KBM-7 (cell line): ENCODE results near the gene SLC13A1.
"Not testable (repeated sequence)": the region's sequence is repeated elsewhere in the genome, so short reads cannot be mapped to it uniquely, and the experiment has no call there.

Experiments used
- DNase-seq: peaks from one replicate; pipeline ENCODE4 v3.0.0-alpha.2; 2015
- in situ Hi-C: fragments of 300-500 bp; cut with MboI; formaldehyde crosslinking; loops from 2 replicates; pipeline ENCODE4 v1.14.3; 2020; ENCODE audit warnings: low sequenced_read_pairs, low pct_unique_long_range_greater_than_20kb, mixed read lengths

Gene SLC13A1

DNA sequence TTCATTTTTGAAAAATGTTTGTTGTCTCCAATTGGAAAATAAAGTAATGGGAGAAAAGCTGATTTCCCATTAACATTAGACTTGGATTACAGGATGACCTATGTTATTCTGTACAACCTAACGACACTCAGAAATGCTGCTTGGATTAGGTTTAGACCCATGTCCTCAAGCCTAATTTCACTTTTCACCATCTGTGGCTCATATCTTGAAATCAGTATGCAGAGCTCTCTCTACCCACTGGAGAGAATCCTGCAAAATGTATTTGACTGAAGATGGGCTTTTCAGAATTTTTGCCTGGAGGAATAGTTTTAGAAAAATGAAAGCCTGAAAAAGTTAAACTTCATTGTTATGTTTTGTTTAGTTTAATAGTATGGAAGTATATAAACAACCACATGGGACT, 63.8 kb downstream of the SLC13A1 start:
- in situ Hi-C loops = no loop called here
- no peak for DNase-seq

DNA sequence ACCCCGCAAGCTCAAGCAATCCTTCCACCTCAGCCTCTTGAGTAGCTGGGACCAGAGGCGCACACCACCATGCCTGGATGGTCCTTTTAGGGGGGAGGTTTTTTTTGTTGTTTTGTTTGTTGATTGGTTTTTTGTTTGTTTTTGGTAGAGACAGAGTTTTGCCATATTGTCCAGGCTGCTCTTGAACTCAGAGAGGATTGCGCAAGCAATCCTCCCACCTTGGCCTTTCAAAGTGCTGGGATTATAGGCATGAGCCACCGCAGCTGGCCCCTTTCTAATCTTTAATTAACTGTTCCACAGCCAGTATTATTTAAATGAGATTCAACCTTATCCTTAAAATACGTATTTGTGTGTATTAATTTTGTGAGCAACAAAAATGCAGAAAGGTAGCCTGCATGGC, 65.8 kb downstream of the SLC13A1 start:
- DNase-seq = no peak
- in situ Hi-C loops = no loop called here

DNA sequence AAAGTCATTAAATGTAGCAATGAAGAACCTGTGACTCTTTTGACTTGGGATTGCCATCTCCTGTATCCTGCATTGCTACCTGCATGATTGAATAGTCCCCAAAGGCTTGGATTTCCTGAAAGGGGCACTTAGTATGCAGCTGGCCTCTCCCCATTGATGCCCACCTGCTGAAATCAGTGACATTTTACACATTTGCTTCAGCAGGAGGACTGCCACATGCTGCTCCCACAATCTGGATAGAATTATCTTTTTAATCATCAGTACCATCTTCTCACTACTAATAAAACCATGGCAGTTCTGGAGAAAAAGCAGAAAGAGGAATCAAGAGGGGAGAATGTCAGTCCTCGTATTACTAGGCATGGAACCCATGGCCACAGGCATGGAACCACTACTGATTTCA, 67.8 kb downstream of the SLC13A1 start:
- no peak for DNase-seq
- in situ Hi-C loops = no loop called here

DNA sequence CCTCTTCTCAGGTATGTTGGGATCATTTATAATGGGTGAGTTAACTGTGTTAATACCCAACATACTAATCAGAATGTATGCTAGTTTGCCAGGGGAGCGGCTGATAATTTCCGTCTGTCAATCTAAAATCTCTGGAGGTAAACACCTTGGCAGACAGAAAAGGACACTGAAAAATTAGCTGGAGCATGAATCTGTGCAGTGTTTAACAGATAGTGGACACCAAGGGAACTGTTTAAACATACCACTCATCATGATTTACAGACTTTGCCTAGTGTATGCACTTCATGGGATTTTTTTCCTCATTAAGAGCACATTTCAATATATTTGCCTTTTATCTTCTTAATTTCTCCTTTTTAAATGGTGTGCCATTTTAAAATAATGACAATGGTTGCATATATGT, 68.2 kb downstream of the SLC13A1 start:
- DNase-seq = no peak
- in situ Hi-C loops = no loop called here

DNA sequence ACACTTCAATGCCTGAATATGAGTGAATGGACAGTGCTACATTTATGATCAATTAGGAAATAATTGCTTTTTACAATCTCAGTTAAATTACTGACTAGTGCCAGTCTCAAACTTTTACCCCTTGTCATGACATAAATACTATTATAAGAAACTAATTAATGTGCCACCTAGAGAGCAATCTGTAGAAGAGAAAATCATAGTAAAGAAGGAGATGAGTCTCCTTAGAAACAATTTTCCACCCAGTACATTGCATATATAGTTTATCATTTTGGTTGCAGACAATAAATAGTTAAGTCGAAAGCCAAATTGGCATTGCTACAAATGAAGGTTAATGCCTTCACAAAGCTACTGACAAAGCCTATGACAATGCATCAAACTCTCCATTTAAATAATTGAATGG, 68.6 kb downstream of the SLC13A1 start:
- in situ Hi-C loops = no loop called here
- no peak for DNase-seq

DNA sequence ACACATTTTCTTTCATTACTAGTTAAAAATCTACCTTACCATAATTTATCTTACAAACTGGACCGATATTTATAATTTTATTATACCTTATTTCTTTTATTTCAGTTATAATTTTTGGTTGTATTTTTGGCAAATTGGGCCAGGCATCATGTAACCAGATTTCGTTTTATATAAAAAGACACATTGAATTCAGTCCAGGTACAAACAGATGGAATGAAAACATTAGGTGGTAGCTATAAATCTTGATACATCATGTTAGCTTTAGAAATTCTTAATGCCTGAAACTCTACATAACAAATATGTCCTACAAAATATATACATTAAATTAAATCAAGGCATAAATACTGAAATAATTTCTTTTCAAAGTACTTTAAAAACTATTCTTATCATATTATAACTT, 73.1 kb downstream of the SLC13A1 start:
- no peak for DNase-seq
- in situ Hi-C loops = no loop called here

DNA sequence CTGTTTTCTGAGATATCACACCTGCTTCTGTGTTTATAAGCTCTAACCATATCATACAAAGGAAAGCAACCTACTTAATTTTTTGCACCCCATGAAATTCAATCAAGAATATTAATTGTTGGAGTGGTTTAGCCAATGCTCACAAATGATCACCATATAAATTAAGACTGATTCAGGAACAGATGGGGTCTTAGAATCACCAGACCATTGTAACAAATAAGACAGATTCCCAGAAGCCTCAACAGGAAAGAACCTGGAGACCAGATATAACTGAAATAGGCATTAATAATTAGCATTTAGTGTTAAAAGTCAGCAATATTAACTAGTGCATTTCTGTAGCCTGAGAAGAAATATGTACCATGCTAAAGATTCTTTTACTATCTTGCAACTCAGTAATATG, 73.6 kb downstream of the SLC13A1 start:
- no peak for DNase-seq
- in situ Hi-C loops = no loop called here

DNA sequence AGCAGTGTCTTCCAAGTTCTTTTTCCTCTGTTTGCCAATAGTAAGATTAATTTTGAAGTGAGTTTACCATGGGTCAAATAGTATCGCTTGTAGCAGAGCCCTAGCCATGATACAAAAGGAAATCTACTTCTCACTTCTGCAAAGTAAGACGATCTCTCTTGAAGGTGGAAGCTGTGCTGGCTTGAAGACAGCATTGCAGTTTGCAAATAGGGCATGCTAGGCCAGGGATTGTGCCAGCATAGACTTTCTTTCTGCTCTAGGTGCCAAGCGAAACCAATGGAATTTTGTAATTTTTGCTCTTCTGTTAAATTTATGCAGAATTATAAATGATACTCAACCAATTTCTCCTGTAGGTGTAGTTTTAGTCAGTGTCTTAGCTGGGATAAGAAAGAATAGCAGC, 74.5 kb downstream of the SLC13A1 start:
- in situ Hi-C loops = no loop called here
- no peak for DNase-seq

DNA sequence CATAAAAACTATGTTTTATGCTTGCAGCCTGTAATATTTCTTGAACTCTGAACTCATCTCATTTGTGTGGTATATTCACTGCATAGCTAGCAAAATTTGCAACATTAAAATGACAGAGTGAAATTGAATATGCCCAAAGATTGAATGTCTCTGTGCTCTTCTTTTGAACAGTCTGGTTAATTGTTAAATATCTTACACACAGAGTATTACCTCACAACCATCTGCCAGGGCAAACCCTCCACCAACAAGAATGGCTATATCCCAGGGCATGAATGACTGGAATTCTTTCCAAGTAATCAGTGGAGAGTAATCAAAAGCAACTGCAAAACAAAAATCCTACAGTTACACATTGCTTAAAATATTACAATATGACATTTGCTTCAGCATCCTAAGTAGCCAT, 76.9 kb downstream of the SLC13A1 start:
- no peak for DNase-seq

DNA sequence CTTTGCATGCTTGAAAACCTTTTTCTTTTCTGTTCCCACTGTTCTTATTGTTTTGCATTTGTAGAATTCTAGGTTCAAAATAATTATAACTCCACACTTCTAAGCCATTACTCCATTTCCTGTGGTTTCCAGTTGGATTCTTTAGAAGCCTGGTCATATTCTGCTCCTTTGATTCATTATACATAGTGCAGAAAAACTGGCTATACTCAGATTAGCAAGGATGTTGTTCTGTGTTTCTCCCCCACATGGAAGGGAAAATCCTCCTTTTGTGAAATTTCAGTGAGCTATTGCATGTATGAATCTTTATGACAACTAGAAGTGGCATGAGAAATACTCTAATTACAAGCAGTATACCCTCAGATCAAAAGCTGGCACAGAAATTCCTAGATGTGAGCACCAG, 79.5 kb downstream of the SLC13A1 start:
- DNase-seq = no peak
- in situ Hi-C loops = no loop called here

More for the DNA sequence above, 76.9 kb downstream of the SLC13A1 start:
- in situ Hi-C loops = no loop called here

DNA sequence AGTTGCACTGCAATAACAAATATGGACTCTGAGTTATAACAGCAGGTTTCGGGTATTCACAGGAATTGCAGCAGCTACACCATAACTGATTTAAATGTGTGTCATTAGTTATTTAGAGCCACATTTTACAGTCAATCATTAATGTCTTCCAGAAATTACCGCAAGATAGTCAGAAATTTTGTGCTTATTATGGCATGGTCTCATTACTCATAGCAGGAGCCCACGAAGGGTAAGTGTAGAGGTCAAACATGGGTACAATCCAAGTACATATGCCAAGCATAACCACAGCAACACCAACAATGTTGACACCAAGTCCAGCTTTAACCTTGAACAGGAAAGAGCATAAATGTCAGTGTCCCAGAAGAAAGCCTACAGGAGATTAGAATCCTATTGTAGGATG, 84.4 kb downstream of the SLC13A1 start:
- DNase-seq = no peak
- in situ Hi-C loops = no loop called here

DNA sequence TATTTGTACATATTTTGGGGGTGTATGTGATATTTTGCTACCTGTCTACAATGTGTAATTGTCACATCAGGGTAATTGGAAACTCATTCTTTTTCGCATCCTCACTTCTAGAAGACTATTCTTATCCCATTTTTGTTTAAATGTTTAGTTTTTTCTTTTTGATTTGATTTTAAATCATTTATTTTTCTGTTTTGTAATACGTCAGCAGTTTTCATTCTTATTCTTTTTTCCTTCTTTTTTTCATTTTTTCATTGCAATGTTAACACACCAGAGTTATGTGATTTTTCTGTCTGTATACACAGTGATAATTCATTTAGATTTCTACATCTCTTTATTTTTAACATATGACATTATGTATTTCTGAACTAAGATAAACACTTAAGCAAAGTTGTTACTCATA, 85.5 kb downstream of the SLC13A1 start:
- no peak for DNase-seq
- in situ Hi-C loops = no loop called here

DNA sequence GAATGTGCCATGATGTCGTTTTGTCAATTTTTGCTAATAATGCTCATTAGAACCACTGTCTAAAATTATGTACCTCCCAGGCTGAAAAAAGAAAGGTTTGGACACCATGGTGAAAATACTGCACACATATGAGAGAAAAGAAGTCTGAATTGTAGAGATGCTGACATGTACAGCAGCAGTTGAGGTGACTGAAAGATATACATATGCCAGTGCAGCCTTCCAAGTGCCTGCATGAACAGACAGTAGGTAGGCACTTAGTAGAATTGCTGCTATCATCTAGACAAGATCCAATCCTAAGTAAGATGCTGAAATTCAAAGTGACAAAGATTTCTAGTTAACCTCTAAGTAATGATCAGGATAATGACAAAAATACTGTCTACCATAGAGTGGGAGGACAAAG, 86.9 kb downstream of the SLC13A1 start:
- in situ Hi-C loops = no loop called here
- DNase-seq = no peak

DNA sequence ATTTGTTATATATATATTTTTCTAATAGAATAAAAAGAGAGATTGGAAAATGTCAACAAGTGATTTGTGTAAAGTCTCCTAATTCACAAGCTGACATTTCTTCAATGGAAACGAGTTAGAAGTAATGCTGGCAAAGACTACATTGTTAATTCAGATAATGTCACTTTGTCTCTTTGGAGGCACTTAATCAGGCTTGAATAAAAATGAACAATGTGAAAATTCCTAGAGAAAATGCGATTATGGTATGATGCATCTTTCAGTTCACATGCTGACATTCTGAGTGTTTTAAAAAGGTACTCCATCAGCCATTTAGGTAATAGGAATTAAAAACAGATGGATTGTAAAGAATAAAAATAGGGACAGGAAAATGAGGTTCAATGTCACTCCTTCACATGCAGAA, 100.1 kb downstream of the SLC13A1 start:
- in situ Hi-C loops = no loop called here

DNA sequence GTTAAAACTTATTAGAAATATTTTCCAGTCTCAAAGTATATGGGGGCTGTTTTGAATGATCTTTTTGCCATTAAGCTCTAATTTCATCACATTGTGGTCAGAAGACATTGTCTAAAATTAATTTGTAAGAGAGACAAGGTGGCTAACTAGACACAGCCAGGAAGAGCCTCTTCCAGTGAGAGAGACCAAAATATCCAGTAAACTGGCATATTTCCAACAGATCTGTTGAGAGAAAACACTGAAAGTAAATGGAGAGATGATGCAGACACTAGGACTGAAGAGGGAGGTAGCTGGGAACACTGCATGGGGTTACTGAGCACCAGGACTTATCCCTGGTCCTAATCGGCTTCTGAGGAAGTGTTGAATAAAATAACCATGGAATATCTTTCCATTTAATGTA, 102.8 kb downstream of the SLC13A1 start:
- in situ Hi-C loops = no loop called here
- no peak for DNase-seq

More for the DNA sequence above, 100.1 kb downstream of the SLC13A1 start:
- no peak for DNase-seq

DNA sequence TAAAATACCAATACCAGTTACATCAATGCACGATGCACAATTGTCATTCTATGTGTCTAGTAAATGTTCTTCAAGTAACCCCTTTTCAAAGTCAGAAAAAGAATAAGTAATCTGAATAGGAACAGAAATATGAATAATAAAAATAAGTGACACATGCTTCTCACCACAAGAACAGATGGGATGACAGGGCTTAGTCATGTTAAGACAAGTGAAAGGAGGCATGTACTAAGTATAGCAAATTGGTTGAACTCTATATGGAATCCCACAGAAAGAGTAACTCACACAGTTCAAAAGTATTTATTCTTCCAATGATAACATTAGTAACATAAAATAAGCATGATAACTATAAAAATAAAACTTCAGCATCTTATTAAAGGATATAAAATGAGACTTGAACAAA, 103.3 kb downstream of the SLC13A1 start:
- in situ Hi-C loops = no loop called here
- DNase-seq = no peak

DNA sequence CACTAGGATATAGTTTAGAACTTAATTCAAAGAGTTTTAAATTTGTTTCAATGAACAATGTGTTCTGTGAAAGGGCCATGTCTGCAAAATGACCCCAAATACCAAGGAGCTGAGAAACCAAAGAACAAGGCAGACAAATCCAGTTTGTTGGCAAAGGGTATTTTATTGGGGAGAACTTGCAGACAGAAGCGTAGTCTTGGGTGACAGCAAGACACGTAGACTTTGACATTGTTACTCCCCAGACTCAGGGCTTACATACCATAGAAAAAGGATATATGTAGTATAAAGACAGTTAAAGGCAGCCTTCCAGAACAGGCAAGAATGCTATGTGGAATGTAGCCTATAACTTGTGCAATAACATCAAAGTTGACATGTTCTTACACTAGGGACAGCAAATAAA, 109.3 kb downstream of the SLC13A1 start:
- in situ Hi-C loops = no loop called here
- no peak for DNase-seq

DNA sequence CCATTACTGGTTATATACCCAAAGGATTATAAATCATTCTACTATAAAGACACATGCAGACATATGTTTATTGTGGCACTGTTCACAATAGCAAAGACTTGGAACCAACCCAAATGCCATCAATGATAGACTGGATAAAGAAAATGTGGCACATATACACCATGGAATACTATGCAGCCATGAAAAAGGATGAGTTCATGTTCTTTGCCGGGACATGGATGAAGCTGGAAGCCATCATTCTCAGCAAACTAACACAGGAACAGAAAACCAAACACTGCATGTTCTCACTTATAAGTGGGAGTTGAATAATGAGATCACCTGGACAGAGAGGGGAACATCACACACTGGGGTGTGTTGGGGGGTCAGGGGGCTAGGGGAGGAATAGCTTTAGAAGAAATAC, 112.9 kb downstream of the SLC13A1 start:
- DNase-seq, in situ Hi-C loops: not testable (repeated sequence)

DNA sequence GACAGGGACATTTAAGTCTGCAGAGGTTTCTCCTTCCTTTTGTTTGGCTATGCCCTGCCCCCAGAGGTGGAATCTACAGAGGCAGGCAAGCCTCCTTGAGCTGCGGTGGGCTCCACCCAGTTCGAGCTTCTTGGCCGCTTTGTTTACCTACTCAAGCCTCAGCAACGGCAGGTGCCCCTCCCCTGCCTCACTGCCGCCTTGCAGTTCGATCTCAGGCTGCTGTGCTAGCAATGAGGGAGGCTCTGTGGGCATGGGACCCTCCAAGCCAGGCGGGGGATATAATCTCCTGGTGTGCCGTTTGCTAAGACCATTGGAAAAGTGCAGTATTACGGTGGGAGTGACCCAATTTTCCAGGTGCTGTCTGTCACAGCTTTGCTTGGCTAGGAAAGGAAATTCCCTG, 114.9 kb downstream of the SLC13A1 start:
- DNase-seq, in situ Hi-C loops: not testable (repeated sequence)

DNA sequence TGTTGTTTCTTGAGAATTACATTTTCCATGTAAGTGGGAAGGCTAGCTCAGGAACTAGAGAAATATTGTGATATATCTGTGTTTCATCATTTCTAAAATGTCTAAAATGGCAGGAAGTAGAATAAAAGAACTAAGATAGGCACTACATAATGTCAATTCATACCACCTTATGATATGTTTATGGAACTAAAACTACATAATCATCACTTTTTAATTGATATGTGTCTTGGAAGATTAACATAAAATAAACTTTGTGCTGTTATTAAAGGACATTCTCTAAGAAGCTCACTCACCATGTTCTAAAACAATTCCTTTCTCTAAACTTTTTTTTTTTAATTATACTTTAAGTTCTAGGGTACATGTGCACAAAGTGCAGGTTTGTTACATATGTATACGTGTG, 120.7 kb downstream of the SLC13A1 start:
- in situ Hi-C loops = no loop called here
- DNase-seq = no peak

DNA sequence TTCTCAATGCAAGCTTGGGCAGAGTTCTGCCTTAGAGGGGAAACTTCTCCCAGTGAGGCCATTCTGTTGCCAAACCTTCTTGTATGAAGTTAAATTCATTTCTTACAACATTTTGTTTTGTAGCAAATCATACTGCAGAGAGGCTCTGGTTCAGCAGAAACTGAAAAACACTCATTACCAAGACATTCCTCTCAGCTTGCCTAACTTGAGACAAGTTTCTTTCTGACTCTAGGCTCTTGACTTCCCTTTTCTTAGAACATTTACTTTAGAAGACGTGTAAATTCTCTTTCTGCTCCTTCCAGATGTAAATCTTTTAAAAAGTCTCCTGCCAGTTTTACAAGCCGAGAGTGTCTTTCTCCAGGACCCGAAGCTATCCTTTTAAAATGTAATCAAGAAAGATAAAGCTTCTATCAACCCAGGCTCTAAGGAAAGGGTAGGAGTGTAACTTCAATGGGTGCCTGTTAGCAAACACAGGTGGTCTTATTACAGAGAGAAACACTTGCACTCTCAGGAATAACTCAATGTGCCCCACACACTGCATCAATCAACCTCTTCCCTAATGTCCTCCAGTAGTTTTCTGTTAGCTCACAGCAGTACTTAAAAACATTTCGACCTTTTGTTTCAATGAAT, 123.8 kb downstream of the SLC13A1 start:
- DNase-seq = no peak
- in situ Hi-C loops = no loop called here
